GM23338 (cell line): ENCODE measurements around the gene CAMTA1. TPM values are rescaled to one million over a fixed set of nuclear protein-coding genes. Genes with fewer than 3 reads are reported as not detected.

Experiments used
- ATAC-seq: fragments of 200-7000 bp; cut with Tn5 transposase; 3 replicates; pipeline ENCODE4 v1.9.1; 2020
- DNase-seq: peaks from one replicate; pipeline ENCODE4 v3.0.0-alpha.2; 2015; ENCODE audit warnings: low spot score
- H2AFZ ChIP-seq: fragments of 200-600 bp; sonication (generic); 2 replicates; pipeline ENCODE4 v1.8.0; 2016; ENCODE audit warnings: antibody characterized with exemption, mild to moderate bottlenecking, moderate library complexity
- H3F3A ChIP-seq: fragments of 200-600 bp; sonication (generic); replicated peaks from 2 replicates; pipeline ENCODE4 v1.8.0; 2017; ENCODE audit warnings: antibody characterized with exemption, mixed run types, low read depth
- H3K27ac ChIP-seq: fragments of 200-600 bp; sonication (generic); 2 replicates; pipeline ENCODE4 v1.6.1; 2016; ENCODE audit warnings: low read depth
- H3K27me3 ChIP-seq: fragments of 200-600 bp; sonication (generic); 2 replicates; pipeline ENCODE4 v1.8.0; 2016; ENCODE audit warnings: mild to moderate bottlenecking, mixed run types, moderate library complexity; ENCODE audit not compliant: insufficient read depth
- H3K36me3 ChIP-seq: fragments of 200-600 bp; sonication (generic); 2 replicates; pipeline ENCODE4 v1.8.0; 2016; ENCODE audit warnings: mild to moderate bottlenecking; ENCODE audit not compliant: insufficient read depth
- H3K4me1 ChIP-seq: fragments of 200-600 bp; sonication (generic); 2 replicates; pipeline ENCODE4 v1.8.0; 2016; ENCODE audit warnings: mild to moderate bottlenecking, moderate library complexity; ENCODE audit not compliant: insufficient read depth
- H3K4me2 ChIP-seq: fragments of 200-600 bp; sonication (generic); 2 replicates; pipeline ENCODE4 v1.7.1; 2017; ENCODE audit warnings: mixed run types
- H3K4me3 ChIP-seq: fragments of 200-600 bp; sonication (generic); 2 replicates; pipeline ENCODE4 v1.6.1; 2016; ENCODE audit warnings: mixed run types
- H3K79me2 ChIP-seq: fragments of 200-600 bp; sonication (generic); replicated peaks from 2 replicates; pipeline ENCODE4 v1.8.0; 2017; ENCODE audit warnings: mild to moderate bottlenecking; ENCODE audit not compliant: insufficient read depth
- H3K9me2 ChIP-seq: fragments of 200-600 bp; sonication (generic); 2 replicates; pipeline ENCODE4 v1.8.0; 2017; ENCODE audit not compliant: insufficient read depth
- H4K20me1 ChIP-seq: fragments of 200-600 bp; sonication (generic); replicated peaks from 2 replicates; pipeline ENCODE4 v1.8.0; 2017; ENCODE audit warnings: mild to moderate bottlenecking; ENCODE audit not compliant: insufficient read depth
- H3K27ac Mint-ChIP-seq: 2 replicates; pipeline ENCODE4 v1.8.0; 2020; ENCODE audit warnings: inconsistent platforms, mild to moderate bottlenecking, moderate library complexity, mixed read lengths
- H3K27me3 Mint-ChIP-seq: 3 replicates; pipeline ENCODE4 v1.8.0; 2022; ENCODE audit warnings: low read depth, mild to moderate bottlenecking, moderate library complexity, mixed read lengths, inconsistent platforms; ENCODE audit not compliant: insufficient read depth, poor library complexity
- H3K36me3 Mint-ChIP-seq: 3 replicates; pipeline ENCODE4 v1.8.0; 2021; ENCODE audit warnings: low read depth, mild to moderate bottlenecking, inconsistent platforms, moderate library complexity, mixed read lengths
- H3K4me1 Mint-ChIP-seq: 3 replicates; pipeline ENCODE4 v1.8.0; 2020; ENCODE audit warnings: mild to moderate bottlenecking, inconsistent platforms, mixed read lengths
- H3K4me3 Mint-ChIP-seq: 3 replicates; pipeline ENCODE4 v1.8.0; 2021; ENCODE audit warnings: moderate library complexity, mild to moderate bottlenecking, inconsistent platforms, mixed read lengths
- H3K9me3 Mint-ChIP-seq: 3 replicates; pipeline ENCODE4 v1.8.0; 2020; ENCODE audit warnings: moderate library complexity, mild to moderate bottlenecking, inconsistent platforms, mixed read lengths
- ETS1 ChIP-seq: IDR thresholded peaks from 2 replicates; pipeline ENCODE4 v1.6.1; 2016; ENCODE audit warnings: antibody characterized with exemption
- EZH2phosphoT487 ChIP-seq: fragments of 200-600 bp; sonication (generic); IDR thresholded peaks from one replicate; pipeline ENCODE4 v1.8.1; 2018; ENCODE audit warnings: antibody characterized with exemption; ENCODE audit not compliant: unreplicated experiment
- JUNB ChIP-seq: IDR thresholded peaks from one replicate; pipeline ENCODE4 v1.6.1; 2016; ENCODE audit warnings: antibody characterized with exemption; ENCODE audit not compliant: unreplicated experiment
- NANOG ChIP-seq: IDR thresholded peaks from 2 replicates; pipeline ENCODE4 v1.6.1; 2016; ENCODE audit warnings: antibody characterized with exemption, borderline replicate concordance
- STAT1 ChIP-seq: IDR thresholded peaks from one replicate; pipeline ENCODE4 v1.6.1; 2016; ENCODE audit warnings: antibody characterized with exemption; ENCODE audit not compliant: unreplicated experiment
- ZNF114 ChIP-seq: fragments of 250-450 bp; sonication (Bioruptor Pico); IDR thresholded peaks from 2 replicates; pipeline ENCODE4 v1.5.0; 2020; ENCODE audit warnings: mild to moderate bottlenecking, moderate library complexity
- polyA plus RNA-seq: library from polyadenylated mRNA; unstranded; fragments of >200 nt; fragmentation: Nextera tagmentation; extraction: Ambion mirVana; gene quantifications from 2 replicates; pipeline ENCODE4 v1.2.1, GENCODE V29; 2016
- total RNA-seq: library from RNA; depleted of rRNA; stranded (reverse); fragments of >200 nt; shearing (Covaris generic); gene quantifications from 2 replicates; pipeline ENCODE4 v1.2.3, GENCODE V29; 2014
- TF ChIP-seq, protein P1 (sequence below): fragments of 250-450 bp; sonication (Bioruptor Pico); IDR thresholded peaks from 2 replicates; pipeline ENCODE4 v1.5.0; 2020; ENCODE audit warnings: mild to moderate bottlenecking, moderate library complexity
- TF ChIP-seq, protein P2 (sequence below): IDR thresholded peaks from one replicate; pipeline ENCODE4 v1.6.1; 2018; ENCODE audit warnings: antibody characterized with exemption; ENCODE audit not compliant: unreplicated experiment

The CAMTA1 gene
- total and polyA plus RNA-seq, 2 experiments from 2014 or later: 115 to 519 TPM

- TF ChIP-seq, protein P1, sequence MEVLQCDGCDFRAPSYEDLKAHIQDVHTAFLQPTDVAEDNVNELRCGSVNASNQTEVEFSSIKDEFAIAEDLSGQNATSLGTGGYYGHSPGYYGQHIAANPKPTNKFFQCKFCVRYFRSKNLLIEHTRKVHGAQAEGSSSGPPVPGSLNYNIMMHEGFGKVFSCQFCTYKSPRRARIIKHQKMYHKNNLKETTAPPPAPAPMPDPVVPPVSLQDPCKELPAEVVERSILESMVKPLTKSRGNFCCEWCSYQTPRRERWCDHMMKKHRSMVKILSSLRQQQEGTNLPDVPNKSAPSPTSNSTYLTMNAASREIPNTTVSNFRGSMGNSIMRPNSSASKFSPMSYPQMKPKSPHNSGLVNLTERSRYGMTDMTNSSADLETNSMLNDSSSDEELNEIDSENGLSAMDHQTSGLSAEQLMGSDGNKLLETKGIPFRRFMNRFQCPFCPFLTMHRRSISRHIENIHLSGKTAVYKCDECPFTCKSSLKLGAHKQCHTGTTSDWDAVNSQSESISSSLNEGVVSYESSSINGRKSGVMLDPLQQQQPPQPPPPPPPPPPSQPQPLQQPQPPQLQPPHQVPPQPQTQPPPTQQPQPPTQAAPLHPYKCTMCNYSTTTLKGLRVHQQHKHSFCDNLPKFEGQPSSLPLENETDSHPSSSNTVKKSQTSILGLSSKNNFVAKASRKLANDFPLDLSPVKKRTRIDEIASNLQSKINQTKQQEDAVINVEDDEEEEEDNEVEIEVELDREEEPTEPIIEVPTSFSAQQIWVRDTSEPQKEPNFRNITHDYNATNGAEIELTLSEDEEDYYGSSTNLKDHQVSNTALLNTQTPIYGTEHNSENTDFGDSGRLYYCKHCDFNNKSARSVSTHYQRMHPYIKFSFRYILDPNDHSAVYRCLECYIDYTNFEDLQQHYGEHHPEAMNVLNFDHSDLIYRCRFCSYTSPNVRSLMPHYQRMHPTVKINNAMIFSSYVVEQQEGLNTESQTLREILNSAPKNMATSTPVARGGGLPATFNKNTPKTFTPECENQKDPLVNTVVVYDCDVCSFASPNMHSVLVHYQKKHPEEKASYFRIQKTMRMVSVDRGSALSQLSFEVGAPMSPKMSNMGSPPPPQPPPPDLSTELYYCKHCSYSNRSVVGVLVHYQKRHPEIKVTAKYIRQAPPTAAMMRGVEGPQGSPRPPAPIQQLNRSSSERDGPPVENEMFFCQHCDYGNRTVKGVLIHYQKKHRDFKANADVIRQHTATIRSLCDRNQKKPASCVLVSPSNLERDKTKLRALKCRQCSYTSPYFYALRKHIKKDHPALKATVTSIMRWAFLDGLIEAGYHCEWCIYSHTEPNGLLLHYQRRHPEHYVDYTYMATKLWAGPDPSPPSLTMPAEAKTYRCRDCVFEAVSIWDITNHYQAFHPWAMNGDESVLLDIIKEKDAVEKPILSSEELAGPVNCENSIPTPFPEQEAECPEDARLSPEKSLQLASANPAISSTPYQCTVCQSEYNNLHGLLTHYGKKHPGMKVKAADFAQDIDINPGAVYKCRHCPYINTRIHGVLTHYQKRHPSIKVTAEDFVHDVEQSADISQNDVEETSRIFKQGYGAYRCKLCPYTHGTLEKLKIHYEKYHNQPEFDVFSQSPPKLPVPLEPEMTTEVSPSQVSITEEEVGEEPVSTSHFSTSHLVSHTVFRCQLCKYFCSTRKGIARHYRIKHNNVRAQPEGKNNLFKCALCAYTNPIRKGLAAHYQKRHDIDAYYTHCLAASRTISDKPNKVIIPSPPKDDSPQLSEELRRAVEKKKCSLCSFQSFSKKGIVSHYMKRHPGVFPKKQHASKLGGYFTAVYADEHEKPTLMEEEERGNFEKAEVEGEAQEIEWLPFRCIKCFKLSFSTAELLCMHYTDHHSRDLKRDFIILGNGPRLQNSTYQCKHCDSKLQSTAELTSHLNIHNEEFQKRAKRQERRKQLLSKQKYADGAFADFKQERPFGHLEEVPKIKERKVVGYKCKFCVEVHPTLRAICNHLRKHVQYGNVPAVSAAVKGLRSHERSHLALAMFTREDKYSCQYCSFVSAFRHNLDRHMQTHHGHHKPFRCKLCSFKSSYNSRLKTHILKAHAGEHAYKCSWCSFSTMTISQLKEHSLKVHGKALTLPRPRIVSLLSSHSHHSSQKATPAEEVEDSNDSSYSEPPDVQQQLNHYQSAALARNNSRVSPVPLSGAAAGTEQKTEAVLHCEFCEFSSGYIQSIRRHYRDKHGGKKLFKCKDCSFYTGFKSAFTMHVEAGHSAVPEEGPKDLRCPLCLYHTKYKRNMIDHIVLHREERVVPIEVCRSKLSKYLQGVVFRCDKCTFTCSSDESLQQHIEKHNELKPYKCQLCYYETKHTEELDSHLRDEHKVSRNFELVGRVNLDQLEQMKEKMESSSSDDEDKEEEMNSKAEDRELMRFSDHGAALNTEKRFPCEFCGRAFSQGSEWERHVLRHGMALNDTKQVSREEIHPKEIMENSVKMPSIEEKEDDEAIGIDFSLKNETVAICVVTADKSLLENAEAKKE (CRISPR knock-in tag): no peak
- TF ChIP-seq JUNB (no peak), ZNF114 (CRISPR knock-in tag) (no peak)
These were observed 724.3 kb downstream of the CAMTA1 start (continued) for GRCh38 chr1:7509598-7509997.

- no peaks in the 10 kb centered on the region for H3K4me1 ChIP-seq
- no peak for TF ChIP-seq STAT1
- no peak for TF ChIP-seq ETS1
- TF ChIP-seq JUNB: no peak
- TF ChIP-seq, protein P2, sequence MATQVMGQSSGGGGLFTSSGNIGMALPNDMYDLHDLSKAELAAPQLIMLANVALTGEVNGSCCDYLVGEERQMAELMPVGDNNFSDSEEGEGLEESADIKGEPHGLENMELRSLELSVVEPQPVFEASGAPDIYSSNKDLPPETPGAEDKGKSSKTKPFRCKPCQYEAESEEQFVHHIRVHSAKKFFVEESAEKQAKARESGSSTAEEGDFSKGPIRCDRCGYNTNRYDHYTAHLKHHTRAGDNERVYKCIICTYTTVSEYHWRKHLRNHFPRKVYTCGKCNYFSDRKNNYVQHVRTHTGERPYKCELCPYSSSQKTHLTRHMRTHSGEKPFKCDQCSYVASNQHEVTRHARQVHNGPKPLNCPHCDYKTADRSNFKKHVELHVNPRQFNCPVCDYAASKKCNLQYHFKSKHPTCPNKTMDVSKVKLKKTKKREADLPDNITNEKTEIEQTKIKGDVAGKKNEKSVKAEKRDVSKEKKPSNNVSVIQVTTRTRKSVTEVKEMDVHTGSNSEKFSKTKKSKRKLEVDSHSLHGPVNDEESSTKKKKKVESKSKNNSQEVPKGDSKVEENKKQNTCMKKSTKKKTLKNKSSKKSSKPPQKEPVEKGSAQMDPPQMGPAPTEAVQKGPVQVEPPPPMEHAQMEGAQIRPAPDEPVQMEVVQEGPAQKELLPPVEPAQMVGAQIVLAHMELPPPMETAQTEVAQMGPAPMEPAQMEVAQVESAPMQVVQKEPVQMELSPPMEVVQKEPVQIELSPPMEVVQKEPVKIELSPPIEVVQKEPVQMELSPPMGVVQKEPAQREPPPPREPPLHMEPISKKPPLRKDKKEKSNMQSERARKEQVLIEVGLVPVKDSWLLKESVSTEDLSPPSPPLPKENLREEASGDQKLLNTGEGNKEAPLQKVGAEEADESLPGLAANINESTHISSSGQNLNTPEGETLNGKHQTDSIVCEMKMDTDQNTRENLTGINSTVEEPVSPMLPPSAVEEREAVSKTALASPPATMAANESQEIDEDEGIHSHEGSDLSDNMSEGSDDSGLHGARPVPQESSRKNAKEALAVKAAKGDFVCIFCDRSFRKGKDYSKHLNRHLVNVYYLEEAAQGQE: no peak
- TF ChIP-seq EZH2phosphoT487: no peak
- no peak for TF ChIP-seq NANOG
- TF ChIP-seq ZNF114 (CRISPR knock-in tag): no peak
These were observed 725.2 kb downstream of the CAMTA1 start for GRCh38 chr1:7510389-7510931.

More at GRCh38 chr1:7510389-7510931, 725.2 kb downstream of the CAMTA1 start:
- Histone ChIP-seq H3F3A (no peaks in the 10 kb centered on the region), H2AFZ (no peak overlapping the region), H3K79me2 (no peaks in the 10 kb centered on the region), H4K20me1 (no peaks in the 10 kb centered on the region), H3K4me2 (no peak overlapping the region), H3K27me3 (no peaks in the 10 kb centered on the region), H3K4me3 (no peak overlapping the region), H3K9me2 (peaks cover 4% of the 10 kb centered on the region; the same call in 1 of the 2 replicates), H3K27ac (no peak overlapping the region), H3K36me3 (no peaks in the 10 kb centered on the region)
- no peak overlapping the region; the same call in 1 of the 2 replicates for H3K27ac Mint-ChIP-seq
- DNase-seq: no peak
- no peaks in the 10 kb centered on the region for H3K9me3 Mint-ChIP-seq
- H3K27me3 Mint-ChIP-seq: peaks cover 3% of the 10 kb centered on the region
- H3K4me1 Mint-ChIP-seq: no peaks in the 10 kb centered on the region; the same call in 2 of the 3 replicates
- H3K4me3 Mint-ChIP-seq: no peak overlapping the region
- no peak for ATAC-seq
- no peaks in the 10 kb centered on the region for H3K36me3 Mint-ChIP-seq
